GF-D8 (cell line): ENCODE data around the gene BAIAP2L1.
A peak's percentile ranks its signal among the peaks of the same experiment; 100 is the strongest.

Source experiments
- DNase-seq: peaks from one replicate; lab custom pipeline; 2025; lab: John Stamatoyannopoulos, UW

The BAIAP2L1 gene

DNA sequence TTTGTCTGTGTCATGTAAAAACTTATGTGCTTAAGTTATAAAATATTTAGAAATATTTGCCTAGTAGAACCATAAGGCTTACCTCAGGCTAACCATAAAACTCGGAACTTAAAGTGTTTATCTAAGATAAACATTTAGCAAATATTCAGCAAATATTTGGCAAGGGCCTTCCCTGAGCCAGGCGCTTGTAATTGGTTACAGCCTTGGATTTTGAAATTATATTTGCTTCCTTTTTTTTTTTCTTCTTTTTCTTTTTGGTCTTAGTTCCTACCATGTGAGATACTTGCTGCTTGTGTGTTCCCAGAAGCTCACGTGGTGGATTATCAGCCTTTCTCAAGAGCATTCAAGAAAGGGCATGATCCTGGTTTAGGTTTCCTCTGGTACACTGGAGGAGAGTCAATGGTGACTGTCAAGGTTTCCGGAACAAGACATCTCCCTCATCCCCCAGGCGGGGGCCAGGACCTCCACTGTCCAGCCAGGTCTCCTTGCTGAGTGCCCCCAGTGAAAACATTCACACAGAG is 124.6 kb downstream of the BAIAP2L1 start:
- peak; percentile 71 for DNase-seq

DNA sequence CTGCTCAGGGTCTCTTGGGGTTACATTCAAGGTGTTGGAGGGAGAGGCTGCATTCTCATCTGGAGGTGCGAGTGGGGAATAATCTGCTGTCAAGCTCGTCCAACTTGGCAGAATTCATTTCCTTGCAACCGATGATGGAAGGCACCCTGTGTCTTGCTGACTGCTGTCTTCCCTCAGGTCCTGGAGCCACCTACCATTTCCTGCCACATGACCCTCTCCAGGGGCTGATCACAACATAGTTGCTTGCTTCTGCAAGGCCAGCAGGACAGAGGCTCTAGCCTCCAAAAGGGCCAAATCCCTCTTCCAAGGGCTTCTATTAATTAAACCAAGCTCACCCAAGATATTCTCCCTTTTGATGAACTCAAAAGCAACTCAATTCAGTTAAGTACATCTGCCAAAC is 133.6 kb downstream of the BAIAP2L1 start:
- DNase-seq, result no peak

DNA sequence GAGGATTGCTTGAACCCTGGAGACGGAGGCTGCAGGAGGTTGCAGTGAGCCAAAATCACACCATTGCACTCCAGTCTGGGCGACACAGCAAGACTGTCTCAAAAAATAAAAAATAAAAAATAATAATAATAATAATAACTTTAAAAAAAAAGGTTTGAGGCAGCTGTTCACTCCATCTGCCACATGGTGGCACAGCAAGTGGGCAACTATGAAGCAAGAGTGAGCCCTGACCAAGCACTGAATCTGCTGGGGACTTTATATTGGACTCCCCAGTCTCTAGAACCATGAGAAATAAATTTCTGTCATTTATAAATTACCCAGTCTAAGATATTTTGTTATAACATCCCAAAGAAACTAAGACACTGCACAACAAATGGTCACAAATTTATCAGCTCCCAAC is 134.1 kb downstream of the BAIAP2L1 start:
- no peak for DNase-seq

DNA sequence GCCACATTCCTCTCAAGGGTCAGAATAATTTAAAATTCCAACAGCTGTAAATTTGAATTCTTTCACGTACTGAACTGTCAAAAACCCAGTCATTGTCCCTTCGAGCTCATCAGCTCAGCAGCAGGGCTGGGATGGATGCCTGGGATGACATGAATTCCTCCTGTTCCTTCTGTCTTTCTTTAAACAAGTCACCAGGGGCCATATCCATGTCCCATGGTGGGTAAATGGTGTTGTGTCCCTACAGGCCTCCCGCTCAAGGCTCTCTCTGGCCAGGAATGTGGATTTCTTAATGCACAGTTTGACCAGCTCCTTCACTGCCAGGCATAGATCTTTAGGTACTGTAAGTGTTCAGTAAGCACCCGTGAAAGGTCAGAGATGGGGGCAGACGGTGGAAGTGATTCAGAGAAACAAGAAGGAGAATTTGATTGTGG is 135.0 kb downstream of the BAIAP2L1 start:
- DNase-seq, result no peak

DNA sequence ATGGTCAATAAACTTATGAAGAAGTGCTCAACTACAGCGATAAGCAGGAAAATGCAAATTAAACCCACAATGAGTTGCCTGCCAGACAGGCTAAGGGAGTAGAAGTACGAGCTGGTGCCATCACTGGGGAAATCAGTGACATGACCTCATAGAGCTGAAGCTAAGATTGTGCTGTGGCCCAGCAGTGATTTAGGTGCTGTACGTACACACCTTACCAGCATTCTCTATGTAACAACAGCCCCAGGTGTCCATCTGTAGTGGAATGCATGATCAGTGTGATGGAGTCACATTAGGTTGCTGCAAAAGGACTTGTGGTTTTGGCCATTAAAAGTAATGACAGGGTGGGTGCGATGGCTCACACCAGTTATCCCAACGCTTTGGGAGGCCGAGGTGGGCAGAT is 143.2 kb downstream of the BAIAP2L1 start:
- no peak for DNase-seq

DNA sequence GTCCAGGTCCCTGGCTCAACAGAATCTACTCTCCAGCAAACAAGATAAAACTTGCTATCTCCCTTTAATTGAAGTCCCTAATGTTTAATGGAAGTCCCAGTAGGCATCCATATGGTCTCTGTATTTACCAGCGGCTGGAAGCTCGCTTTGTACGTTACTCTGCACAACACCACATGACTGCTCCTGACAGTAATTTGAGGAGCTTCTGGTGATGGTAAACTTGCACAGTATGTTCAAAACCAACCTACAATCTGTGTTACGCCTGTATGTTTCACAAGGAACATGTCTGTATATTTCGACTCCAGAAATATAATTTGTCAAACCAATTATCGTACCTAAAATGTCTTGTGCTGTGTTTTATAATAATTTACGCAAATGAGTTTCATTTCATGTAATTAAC is 144.5 kb downstream of the BAIAP2L1 start:
- no peak for DNase-seq

DNA sequence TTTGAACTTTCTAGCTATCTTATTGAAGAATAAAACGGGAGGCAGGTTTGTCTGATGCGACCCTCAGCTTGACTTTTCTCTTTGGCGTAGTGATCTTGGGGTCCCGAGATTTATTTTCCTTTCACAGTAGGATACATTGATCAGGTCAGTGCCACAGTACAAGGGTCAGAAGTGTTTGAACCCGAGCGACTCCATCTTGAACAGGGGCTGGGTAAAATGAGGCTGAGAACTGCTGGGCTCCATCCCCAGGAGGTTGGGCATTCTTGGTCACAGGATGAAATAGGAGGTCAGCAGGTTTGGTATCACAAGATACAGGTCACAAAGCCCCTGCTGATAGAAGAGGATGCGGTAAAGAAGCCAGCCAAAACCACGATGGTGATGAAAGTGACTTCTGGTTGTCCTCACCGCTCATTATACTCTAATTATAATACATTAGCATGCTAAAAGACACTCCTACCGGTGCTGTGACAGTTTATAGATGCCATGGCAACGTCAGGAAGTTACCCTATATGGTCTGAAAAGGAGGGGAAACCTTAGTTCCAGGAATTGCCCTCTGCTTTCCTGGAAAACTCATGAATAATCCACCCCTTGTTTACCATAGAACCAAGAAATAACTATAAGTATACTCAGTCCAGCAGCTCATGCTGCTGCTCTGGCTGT is 145.8 kb downstream of the BAIAP2L1 start:
- DNase-seq, result no peak

DNA sequence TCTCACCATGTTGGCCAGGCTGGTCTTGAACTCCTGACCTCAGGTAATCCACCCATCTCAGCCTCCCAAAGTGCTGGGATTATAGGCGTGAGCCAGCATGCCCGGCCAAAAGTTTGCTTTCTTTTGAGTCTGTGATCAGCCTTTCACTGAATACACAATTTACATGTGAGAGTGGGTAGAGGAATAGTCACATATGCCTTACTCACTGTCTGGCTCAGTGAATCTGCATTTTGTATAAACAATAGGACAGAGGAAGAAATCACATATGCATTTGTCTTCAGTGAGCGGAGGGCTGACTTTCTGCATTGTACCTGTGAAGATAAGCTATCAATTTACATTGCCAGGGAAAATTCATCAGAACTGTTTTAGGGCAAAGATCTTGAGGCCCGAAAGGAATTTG is 146.4 kb downstream of the BAIAP2L1 start:
- no peak for DNase-seq

DNA sequence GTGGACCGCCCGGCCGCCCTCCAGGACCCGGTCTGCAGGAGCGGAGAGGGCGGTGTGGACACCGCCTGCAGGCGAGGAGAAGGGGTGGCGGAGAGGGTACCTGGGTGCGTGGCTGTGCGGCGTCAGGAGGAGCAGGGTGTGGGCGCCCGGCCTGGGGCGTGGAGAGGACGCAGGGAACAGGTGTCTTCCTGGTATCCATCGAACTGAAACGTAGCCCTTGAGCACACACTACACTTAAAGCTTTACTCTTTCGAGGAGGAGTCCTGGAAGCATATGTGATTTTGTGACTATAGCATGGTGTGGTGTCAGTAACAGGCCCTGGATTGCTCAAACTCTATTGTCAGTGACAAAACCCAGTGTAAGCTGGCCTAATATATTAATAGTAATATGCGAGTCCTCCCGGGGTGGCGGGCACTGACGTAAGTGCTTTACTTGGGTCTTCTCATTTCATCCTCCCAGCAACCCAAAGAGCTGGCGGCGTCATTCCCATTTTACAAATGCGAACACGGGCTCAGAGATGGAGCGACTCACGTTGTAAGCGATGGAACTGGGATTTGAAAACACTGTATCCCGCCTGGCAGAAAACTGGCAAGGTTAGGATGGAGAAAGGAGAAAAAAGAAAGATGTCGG is 148.3 kb downstream of the BAIAP2L1 start:
- DNase-seq, result no peak

DNA sequence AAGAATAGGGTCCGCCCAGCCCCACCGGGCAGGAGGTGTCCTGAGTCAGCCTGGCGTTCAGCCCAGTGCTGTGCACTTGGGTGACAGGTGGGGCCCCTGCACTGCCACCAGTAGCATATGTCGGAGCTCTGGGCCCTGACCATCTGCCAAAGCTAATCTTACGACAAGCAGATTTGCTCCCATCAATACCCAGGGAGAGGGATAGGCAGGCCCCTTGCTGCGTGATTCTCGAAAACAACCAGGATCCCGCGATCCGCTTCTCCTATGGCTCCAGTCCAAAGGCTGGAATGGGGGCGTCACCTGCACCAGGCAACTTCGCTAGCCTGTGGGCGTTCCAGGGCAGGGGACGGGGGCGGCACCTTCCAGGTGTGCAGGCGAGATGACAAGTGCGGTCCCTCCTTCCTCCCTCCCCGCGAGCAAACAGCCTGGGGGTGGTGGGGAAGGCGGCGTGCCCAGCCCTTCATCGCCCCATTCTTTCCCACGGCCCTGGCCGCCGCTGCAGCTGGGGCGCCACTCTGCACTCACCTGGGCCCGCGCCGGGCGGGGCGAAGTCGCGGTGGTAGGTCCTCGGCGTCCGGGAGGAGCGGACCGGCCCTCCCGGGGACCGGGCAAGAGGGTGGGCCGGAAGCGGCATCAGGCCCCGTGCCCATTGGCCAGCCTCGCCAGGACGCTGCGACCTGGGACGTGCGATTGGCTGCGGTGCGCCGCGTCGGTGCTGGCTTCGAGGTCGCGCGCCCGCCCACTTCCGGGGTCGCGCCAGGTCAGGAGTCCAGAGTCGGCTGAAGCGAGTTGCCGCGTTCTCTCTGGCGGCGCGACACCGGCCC is 149.1 kb downstream of the BAIAP2L1 start, which contains the start of gene TECPR1:
TECPR1 (minus strand) TSS at position 632 of the 824 bp plus-strand sequence. CDS start 6,086 bp downstream, outside the sequence.
- peak; percentile 70 for DNase-seq

DNA sequence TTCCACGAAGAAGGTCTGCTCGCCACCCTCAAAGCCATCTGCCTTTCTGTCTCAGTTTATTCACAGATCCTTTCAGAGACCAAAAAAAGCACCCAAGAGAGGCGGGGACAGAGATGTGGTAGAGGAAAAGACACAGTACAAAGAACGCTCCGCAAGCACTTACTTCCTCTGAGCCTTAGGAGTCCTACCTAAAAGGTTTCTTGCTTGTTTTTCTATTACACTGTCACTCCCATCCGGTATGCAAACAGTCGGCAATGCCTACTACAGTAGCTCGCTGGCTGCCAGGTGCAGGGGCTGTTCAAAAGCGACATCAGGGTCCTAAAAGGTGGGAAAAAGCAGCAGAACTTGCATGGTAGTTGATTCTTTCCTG is 149.7 kb downstream of the BAIAP2L1 start:
- no peak for DNase-seq

DNA sequence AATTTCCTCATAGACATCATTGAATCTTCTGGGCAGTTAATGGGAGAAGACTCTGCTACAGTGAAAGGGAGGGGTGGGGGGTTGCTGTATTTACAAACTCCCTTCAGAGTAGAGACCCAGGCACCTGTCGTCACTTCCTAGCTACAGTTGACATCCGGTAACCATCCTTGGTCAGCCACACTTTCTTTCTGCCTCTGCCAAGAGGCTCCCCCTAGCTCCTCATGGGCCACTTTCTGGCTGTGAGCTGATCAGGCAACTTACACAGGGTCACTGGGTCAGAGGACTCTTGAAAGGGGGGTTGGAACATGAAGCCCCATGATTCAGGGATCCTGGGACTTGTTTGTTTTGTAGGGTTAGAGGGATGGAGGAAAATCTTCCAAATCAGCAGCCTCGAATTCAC is 150.1 kb downstream of the BAIAP2L1 start:
- peak; percentile 18 for DNase-seq

DNA sequence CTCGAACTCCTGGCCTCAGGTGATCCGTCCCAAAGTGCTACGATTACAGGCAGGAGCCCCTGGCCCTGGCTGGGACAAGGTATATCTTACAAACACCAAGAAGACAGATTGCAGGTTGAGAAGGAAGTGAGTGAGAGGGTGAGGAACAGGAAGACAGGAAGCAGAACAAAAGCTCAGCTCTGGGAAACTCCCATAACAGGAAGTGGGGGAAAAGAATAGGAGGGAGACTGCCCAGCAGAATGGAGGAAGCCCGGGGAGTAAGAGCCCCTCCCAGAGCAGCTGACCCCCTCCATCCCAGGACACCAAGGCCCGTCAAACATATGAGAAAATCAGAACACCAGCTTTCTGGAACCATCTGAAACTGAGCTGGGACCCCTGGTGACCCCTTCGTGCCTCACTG is 151.8 kb downstream of the BAIAP2L1 start:
- no peak for DNase-seq

DNA sequence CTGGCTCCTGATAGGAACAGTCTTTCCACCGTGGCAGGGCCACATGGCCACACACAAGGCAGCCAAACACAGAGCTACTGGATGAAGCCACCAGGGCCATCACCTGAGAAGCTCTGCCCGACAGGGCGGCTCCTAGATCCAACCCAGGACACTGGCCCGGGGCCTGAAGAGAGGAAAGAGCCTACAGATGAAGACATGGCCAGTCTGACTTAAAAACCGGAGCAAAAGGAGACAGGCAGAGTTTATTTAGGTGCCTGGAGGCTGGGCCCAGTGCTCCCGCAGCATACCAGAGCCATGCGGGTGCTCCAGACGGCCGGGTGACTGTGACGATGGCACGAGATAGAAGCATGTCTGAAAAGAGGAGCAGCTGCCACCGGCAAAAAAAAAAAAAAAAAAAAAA is 152.7 kb downstream of the BAIAP2L1 start:
- DNase-seq, result no peak

DNA sequence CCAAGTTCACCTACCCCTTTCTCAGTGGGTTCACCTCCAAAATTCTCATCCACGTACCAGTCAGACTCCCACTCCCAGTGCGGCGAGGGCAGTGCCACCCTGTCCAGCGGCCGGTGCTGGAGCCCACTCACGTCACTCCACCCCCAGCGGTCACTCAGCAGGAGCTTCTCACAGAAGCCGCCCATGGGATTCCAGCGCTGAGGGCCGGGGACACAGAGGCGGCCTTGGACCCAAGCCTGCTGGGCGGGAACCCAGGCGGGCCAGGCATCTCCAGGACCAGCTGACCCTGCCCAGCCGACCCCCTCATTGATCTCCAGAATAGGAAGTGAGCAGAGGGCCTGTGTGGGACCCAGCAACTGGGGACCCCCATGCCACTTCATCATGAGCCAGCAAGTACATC is 156.0 kb downstream of the BAIAP2L1 start:
- no peak for DNase-seq

DNA sequence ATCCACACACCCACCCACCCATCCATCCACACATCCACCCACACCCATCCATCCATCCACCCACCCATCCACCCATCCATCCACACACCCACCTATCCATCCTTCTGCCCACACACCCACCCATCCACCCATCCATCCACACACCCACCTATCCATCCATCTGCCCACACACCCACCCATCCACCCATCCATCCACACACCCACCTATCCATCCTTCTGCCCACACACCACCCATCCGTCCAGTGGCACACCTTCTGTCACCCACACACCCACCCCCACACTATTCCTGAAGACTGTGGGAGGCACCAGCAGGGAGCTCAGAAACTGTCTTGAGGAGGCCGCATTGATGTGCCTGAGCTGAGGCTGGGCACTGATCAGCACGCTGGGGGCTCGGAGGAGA is 158.0 kb downstream of the BAIAP2L1 start:
- DNase-seq, result no peak

DNA sequence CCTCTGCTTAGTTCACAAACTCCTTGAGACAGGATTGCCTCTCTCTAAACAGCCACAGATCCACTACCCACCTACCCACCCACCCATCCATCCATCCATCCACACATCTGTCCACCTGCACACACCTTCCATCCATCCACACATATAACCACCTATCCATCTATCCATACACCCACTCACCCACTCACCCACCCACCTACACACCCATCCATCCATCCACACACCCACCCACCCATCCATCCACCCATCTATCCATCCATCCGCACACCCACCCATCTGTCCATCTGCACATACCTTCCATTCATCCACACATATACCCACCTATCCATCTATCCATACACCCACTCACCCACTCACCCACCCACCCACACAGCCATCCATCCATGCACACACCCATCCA is 158.5 kb downstream of the BAIAP2L1 start:
- DNase-seq, result no peak

DNA sequence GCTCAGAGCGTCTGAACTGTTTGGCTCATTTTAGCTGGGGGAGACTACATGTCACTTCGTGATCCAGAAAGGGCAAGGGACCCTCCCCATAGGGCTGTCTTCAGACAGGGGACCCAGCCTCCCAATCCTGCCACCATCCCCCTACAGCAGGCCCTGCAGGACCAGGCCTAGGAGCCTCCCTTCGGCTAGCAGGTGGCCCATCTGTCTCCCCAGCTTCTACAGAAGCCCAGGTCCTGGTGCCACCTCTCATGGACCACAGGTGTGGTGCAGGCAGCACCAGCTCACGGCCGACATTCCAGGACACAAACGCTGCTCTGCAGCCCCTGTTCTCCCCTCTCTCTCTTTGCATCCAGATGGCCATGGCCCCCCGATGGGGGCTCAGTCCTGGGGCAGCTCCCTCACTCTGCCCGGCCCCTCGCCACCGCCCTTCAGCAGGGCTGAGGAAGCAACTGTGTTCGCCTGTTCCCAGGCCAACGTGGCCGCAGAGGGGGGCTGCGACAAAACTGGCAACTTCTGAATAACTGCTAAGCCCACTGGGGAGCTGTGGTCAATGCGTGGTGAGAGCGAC is 159.1 kb downstream of the BAIAP2L1 start:
- no peak for DNase-seq
